Hematopoietic multipotent progenitor cell (in vitro differentiated cells): ENCODE results near the gene DHRS7C. TPM values are rescaled to one million over a fixed set of nuclear protein-coding genes. Genes with fewer than 3 reads are reported as not detected.
"Not testable (repeated sequence)": the region's sequence is repeated elsewhere in the genome, so short reads cannot be mapped to it uniquely, and the experiment has no call there.

ENCODE experiments used
- DNase-seq, 3 donors: peaks; one replicate each; pipeline ENCODE4 v3.0.0-alpha.2; 2011 to 2015; ENCODE audit warnings: low read depth in 2 of 3, low spot score in 2 of 3
- total RNA-seq: library from RNA; depleted of rRNA; stranded (reverse); fragments of >200 nt; gene quantifications from one replicate; pipeline ENCODE4 v1.2.3, GENCODE V29; 2012

The DHRS7C gene
- total RNA-seq, 1 donor = not detected

DNA sequence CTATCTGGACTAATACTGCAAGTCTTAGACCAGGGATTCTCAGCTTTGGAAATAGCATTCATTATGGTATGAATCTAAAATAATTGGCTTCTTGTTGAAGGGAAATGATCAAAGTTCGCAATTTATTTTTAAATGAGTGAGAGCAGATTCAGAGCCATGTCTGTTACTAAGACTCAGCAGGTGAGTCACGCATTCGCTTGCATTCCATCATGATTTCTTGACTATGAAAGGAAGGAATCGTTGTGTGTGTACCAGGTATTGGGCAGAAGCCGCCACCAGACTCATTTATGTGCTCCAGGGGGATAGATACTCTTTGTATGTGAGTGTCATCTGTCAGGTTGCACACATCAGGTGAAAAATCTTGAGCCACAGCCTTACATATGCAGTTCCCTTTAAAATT lies 19.7 kb upstream of the DHRS7C start:
- DNase-seq = no peak

DNA sequence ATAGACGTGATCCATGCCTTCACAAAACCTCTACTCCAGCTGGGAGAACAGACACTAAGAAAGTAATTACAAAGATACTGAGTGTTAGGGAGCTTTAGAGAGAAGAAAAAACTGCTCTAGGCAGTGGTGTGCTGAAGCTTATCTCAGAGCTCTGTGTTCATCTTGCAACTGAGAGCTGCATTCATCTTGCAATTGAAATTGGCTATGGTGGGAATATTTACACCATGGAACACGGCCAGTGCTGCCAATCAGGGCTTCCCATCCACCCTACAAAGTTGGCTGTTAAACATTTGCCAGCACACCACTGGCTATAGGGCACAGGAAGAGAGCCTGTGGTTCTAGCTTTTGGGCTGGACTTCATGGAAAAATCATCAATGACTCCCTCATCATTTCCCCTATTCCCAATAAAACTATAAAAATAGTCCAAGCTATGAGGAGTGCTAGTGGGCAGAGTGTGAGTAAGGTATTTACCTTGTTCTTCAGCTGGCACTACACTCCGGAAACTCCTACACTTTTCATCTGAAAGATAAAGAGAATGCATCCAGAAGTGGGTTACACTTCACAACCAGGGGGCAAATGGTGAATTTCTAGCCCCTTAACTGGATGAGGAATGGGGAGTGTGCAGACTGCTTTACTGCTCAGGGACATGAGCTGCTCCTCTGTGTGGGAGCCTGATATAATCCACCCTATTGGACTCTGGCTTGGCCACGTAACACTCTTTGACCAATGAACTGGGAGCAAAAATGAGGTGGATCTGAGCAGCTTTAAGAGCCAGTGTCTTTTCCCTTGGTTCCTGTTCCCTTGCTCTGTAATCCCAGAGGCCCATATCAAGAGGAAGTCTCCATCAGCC lies 18.9 kb upstream of the DHRS7C start:
- no peak for DNase-seq

DNA sequence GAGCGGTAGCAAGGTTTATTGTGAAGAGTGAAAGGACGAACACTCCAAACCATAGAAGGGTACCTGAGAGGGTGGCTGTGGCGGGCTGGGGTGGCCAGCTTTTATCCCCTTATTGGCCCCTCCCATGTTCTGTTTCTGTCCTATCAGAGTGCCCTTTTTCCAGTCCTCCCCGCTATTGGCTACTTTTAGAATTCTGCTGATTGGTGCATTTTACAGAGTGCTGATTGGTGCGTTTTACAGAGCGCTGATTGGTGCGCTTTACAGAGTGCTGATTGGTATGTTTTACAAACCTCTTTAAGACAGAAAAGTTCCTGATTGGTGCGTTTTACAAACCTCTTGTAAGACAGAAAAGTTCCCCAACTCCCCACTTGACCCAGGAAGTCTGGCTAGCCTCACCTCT lies 18.0 kb upstream of the DHRS7C start:
- DNase-seq = no peak

DNA sequence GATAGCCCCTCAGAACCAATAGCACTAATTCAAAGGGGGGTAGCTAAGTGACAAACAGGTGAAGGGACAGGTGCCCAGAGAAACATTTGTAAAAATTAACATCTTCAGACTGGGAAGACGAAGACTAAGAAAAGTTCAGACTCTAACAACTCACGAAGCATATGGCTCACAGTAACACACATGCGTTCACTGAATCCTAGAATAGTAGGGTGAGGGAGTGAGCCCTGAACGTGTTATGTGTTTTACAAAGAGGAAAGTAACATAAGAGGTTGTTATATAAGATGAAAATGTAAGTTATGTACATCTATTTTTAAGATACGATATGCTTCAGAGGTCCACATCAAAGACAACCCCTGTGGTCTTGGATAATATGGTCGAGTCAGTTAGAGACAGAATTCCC lies 15.3 kb upstream of the DHRS7C start:
- DNase-seq = no peak

DNA sequence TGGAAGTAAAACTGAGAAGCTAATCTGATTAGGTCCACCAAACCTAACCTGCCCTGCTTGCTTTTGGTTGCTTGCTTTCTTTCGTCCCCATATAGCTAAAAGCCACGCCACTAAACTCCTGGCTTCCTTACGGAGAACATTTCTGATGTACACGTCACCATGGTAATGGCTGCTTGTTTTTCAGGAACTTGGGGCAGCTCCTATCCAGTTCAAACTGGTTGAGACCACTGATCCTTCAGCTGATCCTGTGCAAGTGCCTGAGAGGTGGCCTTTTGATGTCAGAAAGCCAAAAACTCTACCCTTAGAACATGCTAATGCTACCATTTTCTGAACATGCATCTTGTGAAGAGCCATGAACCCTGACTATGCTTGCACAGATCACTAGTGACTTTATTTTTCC lies 14.4 kb upstream of the DHRS7C start:
- DNase-seq = peak in 2 of 3 donors; percentile 5 to 30

- no peak for DNase-seq
Observed at GRCh38 chr17:9802697-9803096, 11.3 kb upstream of the DHRS7C start.

- DNase-seq = no peak
Observed at GRCh38 chr17:9802294-9802693, 10.9 kb upstream of the DHRS7C start.

DNA sequence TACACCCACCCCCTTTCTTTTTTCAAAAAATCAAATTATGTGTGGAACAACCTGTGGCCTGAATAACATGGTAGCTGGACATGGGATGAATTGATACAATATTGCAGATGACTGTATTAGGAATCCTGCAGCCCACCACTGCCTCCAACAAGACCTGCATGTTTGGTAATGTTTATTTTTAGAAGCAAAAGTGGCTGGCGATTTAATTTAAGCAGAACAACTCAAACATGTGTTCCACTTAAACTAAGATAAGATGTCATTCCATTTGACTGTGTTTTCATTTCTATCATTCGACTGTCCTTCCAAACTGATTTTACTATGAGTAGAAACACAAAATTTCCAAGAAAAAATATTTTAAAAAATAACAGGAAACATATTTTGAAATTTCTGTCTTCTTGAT lies 10.1 kb upstream of the DHRS7C start:
- DNase-seq = no peak

DNA sequence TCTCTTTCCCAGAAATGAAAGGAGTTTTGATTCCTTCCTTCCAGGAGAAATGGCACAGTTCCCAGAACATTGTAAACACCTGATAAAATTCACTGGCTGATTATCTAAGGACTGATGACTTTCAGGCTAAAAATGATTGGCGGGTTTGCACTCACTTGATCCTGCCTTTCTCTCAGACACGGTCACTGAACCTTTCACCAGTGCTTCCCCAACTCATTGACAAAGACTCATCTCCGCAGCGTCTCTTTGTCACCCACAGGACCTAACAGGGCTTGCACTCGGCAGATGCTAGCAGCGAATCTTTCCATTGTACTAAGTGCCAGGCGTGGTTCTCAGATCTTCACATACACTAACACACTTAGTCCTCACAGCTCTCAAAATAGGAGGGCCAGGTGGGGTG lies 7.3 kb upstream of the DHRS7C start:
- DNase-seq = no peak

DNA sequence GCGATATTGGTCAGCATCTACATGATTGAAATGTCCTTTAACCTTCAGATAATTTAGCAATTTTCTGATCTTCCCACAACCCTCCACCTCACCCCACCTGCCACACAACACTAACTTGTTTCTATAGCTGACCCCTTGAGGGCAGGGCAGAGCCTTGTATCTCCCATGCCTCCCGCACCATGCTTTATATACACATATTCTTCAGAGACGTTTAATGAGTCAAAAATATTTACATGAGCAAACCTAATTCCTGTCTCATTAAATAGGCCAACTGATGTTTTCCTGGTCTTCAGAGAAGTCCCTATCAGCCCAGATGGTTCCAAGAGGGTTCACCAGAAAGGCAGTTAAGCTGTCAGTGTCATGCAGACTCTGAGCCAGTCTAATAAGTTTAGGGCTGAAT lies 6.6 kb upstream of the DHRS7C start:
- DNase-seq = no peak

GRCh38 chr17:9792181-9792840 lies 919 bp upstream of the DHRS7C start:
- DNase-seq = no peak

DNA sequence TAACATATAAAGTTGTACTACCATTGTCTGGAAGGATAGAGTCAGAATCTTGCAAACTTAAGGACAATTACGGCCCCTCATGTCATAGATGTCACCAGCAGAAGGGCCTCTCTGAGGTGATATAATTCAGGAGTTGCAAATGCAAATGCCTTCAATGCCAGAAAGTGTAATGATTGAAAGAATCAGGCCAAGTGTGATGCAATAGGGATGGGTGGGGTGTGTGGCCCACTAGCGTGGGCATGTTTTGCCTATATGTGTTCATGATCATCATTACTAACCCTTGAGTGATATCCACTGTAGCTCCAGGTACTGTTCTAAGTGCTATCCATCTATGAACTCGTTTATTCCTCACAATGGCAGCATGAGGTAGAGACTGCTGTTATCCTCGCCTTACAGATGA lies 1.1 kb downstream of the DHRS7C start:
- no peak for DNase-seq

DNA sequence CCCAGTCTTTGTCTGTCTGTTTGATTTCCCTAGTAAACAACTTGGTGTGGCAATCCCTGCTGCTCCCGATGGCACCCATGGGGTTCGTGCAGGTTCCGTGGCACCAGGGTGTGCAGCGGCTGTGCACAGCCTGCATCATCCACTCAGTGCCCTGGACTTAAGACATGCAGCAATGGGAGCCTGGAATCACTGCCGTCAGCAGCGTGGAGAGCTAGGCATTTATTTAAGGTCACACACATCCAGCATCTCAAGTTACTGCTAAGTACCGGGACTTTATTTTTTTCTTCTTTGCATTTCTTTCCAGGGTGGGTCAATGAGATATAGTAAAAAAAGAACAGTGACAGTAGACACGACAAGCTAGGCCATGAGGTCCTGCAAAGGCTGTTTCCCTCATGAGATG lies 2.8 kb downstream of the DHRS7C start:
- DNase-seq = no peak

DNA sequence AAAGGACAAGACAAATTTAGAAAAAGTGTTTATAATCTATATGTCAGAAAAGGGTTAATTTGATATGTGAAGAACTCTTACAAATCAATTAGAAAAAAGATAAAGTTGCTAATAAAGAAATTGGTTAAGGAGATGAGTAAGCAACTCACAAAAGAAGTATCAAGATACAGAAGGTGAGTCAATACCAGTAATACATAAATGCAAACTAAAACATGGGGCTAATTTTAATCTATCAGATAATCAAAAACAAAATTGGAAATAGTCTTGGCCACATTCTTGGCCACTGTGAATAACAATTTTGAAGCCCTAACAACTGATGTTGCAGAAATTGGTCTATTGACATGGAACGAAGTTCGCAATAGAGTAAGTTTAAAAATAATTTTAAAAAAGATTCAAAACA lies 6.8 kb downstream of the DHRS7C start:
- DNase-seq = no peak

DNA sequence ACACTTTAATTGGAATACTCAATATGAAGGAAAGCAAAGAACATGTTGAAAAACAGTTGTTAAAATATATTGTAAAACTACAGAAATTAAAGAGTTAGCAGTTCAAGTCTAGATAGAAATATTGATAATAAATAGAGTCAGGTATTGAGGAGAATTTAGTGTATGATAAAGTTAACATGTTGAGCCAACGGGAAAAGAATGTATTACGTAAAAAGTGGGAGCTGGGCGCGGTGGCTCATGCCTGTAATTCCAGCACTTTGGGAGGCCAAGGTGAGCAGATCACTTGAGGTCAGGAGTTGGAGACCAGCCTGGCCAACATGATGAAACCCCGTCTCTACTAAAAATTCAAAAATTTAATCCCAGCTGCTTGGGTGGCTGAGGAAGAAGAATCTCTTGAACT lies 7.9 kb downstream of the DHRS7C start:
- DNase-seq = not testable (repeated sequence)

- DNase-seq = no peak
Observed at GRCh38 chr17:9783050-9783449, 8.3 kb downstream of the DHRS7C start.

GRCh38 chr17:9780552-9780951 lies 10.8 kb downstream of the DHRS7C start:
- DNase-seq = no peak

- DNase-seq = no peak
Observed at GRCh38 chr17:9776911-9777310, 14.5 kb downstream of the DHRS7C start.

GRCh38 chr17:9772658-9773057 lies 18.7 kb downstream of the DHRS7C start:
- DNase-seq = no peak

GRCh38 chr17:9771465-9771864 lies 19.9 kb downstream of the DHRS7C start:
- no peak for DNase-seq

GRCh38 chr17:9769036-9769695 lies 22.2 kb downstream of the DHRS7C start:
- no peak for DNase-seq
